ENCODE results near the gene PLAU.

Gene PLAU

GRCh38 chr10:73946253-73947145, 35.6 kb downstream of the PLAU start:
- H2BK5ac ChIP-seq (ENCODE audit: low read depth, low read length, poor library complexity, severe bottlenecking): no peak overlapping the region
- H3K9me3 ChIP-seq (ENCODE audit: control insufficient read depth, low read length): no peaks in the 10 kb centered on the region
- DNase-seq: no peak
- H3K36me3 ChIP-seq (ENCODE audit: control insufficient read depth in 1 of 2, insufficient read depth in 2 of 2, low read depth in 1 of 2, low read length in 2 of 2): no peaks in the 10 kb centered on the region
- WGBS: 92% methylated on average over 9 of the region's 9 CpGs
- H3K23ac ChIP-seq (ENCODE audit: low read length in 2 of 2): no peak overlapping the region
- H3K14ac ChIP-seq (ENCODE audit: low read length in 2 of 2): no peak overlapping the region
- H3K4me3 ChIP-seq (ENCODE audit: insufficient read depth in 1 of 2, low read depth in 1 of 2, low read length in 2 of 2): no peak overlapping the region
- H2BK15ac ChIP-seq (ENCODE audit: low read depth, poor library complexity, severe bottlenecking): no peak overlapping the region
- no peak overlapping the region for H3K18ac ChIP-seq (ENCODE audit: low read depth in 1 of 2, low read length in 2 of 2)
- peak overlapping the region; percentile 22 for H2AK5ac ChIP-seq (ENCODE audit: low read length, severe bottlenecking)
- H2BK120ac ChIP-seq (ENCODE audit: low read depth, low read length): no peak overlapping the region
- no peaks in the 10 kb centered on the region for H3K27me3 ChIP-seq (ENCODE audit: control insufficient read depth in 1 of 2, insufficient read depth in 1 of 2, low read length in 2 of 2)
- peak overlapping the region; percentile 3 to 5 for H2BK12ac ChIP-seq (ENCODE audit: low read length in 2 of 2)
- no peak overlapping the region for H4K8ac ChIP-seq (ENCODE audit: low read length)
- no peaks in the 10 kb centered on the region for H3K79me1 ChIP-seq (replicated peaks; ENCODE audit: low read length, poor library complexity, severe bottlenecking)
- no peak overlapping the region for H3K9ac ChIP-seq (ENCODE audit: low read length)
- no peak overlapping the region for H2AFZ ChIP-seq (ENCODE audit: low read depth, low read length)
- H4K91ac ChIP-seq (ENCODE audit: low read length): no peak overlapping the region
- no peak overlapping the region for H3K27ac ChIP-seq (ENCODE audit: low read length, poor library complexity, severe bottlenecking)
- no peak overlapping the region for H3K4ac ChIP-seq (ENCODE audit: low read depth in 1 of 2, low read length in 2 of 2)
- H3K4me1 ChIP-seq (ENCODE audit: control insufficient read depth, insufficient read depth, low read depth, low read length): peaks cover 2% of the 10 kb centered on the region
- H3K4me2 ChIP-seq (ENCODE audit: low read length, poor library complexity, severe bottlenecking): no peak overlapping the region

GRCh38 chr10:73948947-73949633, 38.2 kb downstream of the PLAU start:
- Histone ChIP-seq H3K23ac (ENCODE audit: low read length in 2 of 2) (no peak overlapping the region), H2BK12ac (ENCODE audit: low read length in 2 of 2) (no peak overlapping the region), H2BK5ac (ENCODE audit: low read depth, low read length, poor library complexity, severe bottlenecking) (no peak overlapping the region), H4K8ac (ENCODE audit: low read length) (no peak overlapping the region), H3K27me3 (ENCODE audit: control insufficient read depth in 1 of 2, insufficient read depth in 1 of 2, low read length in 2 of 2) (no peaks in the 10 kb centered on the region), H3K36me3 (ENCODE audit: control insufficient read depth in 1 of 2, insufficient read depth in 2 of 2, low read depth in 1 of 2, low read length in 2 of 2) (no peaks in the 10 kb centered on the region), H2BK120ac (ENCODE audit: low read depth, low read length) (no peak overlapping the region), H3K4ac (ENCODE audit: low read depth in 1 of 2, low read length in 2 of 2) (no peak overlapping the region), H3K14ac (ENCODE audit: low read length in 2 of 2) (no peak overlapping the region), H4K91ac (ENCODE audit: low read length) (no peak overlapping the region), H3K79me1 (replicated peaks; ENCODE audit: low read length, poor library complexity, severe bottlenecking) (no peaks in the 10 kb centered on the region), H3K27ac (ENCODE audit: low read length, poor library complexity, severe bottlenecking) (no peak overlapping the region), H3K4me1 (ENCODE audit: control insufficient read depth, insufficient read depth, low read depth, low read length) (peaks cover 4% of the 10 kb centered on the region), H3K4me2 (ENCODE audit: low read length, poor library complexity, severe bottlenecking) (no peak overlapping the region), H3K18ac (ENCODE audit: low read depth in 1 of 2, low read length in 2 of 2) (peak overlapping the region in 1 of 2 experiments; percentile 34), H3K4me3 (ENCODE audit: insufficient read depth in 1 of 2, low read depth in 1 of 2, low read length in 2 of 2) (no peak overlapping the region), H2BK15ac (ENCODE audit: low read depth, poor library complexity, severe bottlenecking) (no peak overlapping the region), H3K9ac (ENCODE audit: low read length) (no peak overlapping the region), H3K9me3 (ENCODE audit: control insufficient read depth, low read length) (no peaks in the 10 kb centered on the region), H2AK5ac (ENCODE audit: low read length, severe bottlenecking) (no peak overlapping the region), H2AFZ (ENCODE audit: low read depth, low read length) (no peak overlapping the region)
- no peak for DNase-seq
- 96% methylated on average over 4 of the region's 10 CpGs for whole genome bisulfite sequencing

- 69% methylated on average over 10 of the region's 13 CpGs for WGBS
- no peak overlapping the region for H2AFZ ChIP-seq (ENCODE audit: low read depth, low read length)
- H3K4me2 ChIP-seq (ENCODE audit: low read length, poor library complexity, severe bottlenecking): no peak overlapping the region
- H3K4me3 ChIP-seq (ENCODE audit: insufficient read depth in 1 of 2, low read depth in 1 of 2, low read length in 2 of 2): no peak overlapping the region
- H4K91ac ChIP-seq (ENCODE audit: low read length): no peak overlapping the region
- H2BK15ac ChIP-seq (ENCODE audit: low read depth, poor library complexity, severe bottlenecking): peak overlapping the region; percentile 49
- no peak overlapping the region for H2BK120ac ChIP-seq (ENCODE audit: low read depth, low read length)
- no peaks in the 10 kb centered on the region for H3K27me3 ChIP-seq (ENCODE audit: control insufficient read depth in 1 of 2, insufficient read depth in 1 of 2, low read length in 2 of 2)
- H3K79me1 ChIP-seq (replicated peaks; ENCODE audit: low read length, poor library complexity, severe bottlenecking): no peaks in the 10 kb centered on the region
- H3K14ac ChIP-seq (ENCODE audit: low read length in 2 of 2): peak overlapping the region in 1 of 2 experiments; percentile 74
- H3K36me3 ChIP-seq (ENCODE audit: control insufficient read depth in 1 of 2, insufficient read depth in 2 of 2, low read depth in 1 of 2, low read length in 2 of 2): no peaks in the 10 kb centered on the region
- H3K18ac ChIP-seq (ENCODE audit: low read depth in 1 of 2, low read length in 2 of 2): peak overlapping the region in 1 of 2 experiments; percentile 88
- no peak overlapping the region for H3K23ac ChIP-seq (ENCODE audit: low read length in 2 of 2)
- no peak overlapping the region for H3K27ac ChIP-seq (ENCODE audit: low read length, poor library complexity, severe bottlenecking)
- no peaks in the 10 kb centered on the region for H3K9me3 ChIP-seq (ENCODE audit: control insufficient read depth, low read length)
- no peak for DNase-seq
- H3K9ac ChIP-seq (ENCODE audit: low read length): no peak overlapping the region
- H2BK12ac ChIP-seq (ENCODE audit: low read length in 2 of 2): peak overlapping the region in 1 of 2 experiments; percentile 63
- H3K4me1 ChIP-seq (ENCODE audit: control insufficient read depth, insufficient read depth, low read depth, low read length): peaks cover 4% of the 10 kb centered on the region
- peak overlapping the region; percentile 68 for H2AK5ac ChIP-seq (ENCODE audit: low read length, severe bottlenecking)
- H3K4ac ChIP-seq (ENCODE audit: low read depth in 1 of 2, low read length in 2 of 2): peak overlapping the region in 1 of 2 experiments; percentile 21
- H4K8ac ChIP-seq (ENCODE audit: low read length): peak overlapping the region; percentile 47
- no peak overlapping the region for H2BK5ac ChIP-seq (ENCODE audit: low read depth, low read length, poor library complexity, severe bottlenecking)
Measured at GRCh38 chr10:73950155-73950948, 39.4 kb downstream of the PLAU start.
